DMS114 treated with DMSO at 0.1 percent for 48 hours (cell line): Measurements from ENCODE around the gene KRTAP4-6.
"Not testable (repeated sequence)": the region's sequence is repeated elsewhere in the genome, so short reads cannot be mapped to it uniquely, and the experiment has no call there.

Experiments
- DNase-seq: peaks from one replicate; lab custom pipeline; 2025; ENCODE audit not compliant: unreplicated experiment; lab: John Stamatoyannopoulos, UW

KRTAP4-6 gene

GRCh38 chr17:41107941-41108450, 32.3 kb downstream of the KRTAP4-6 start:
- DNase-seq: no peak

GRCh38 chr17:41105347-41105746, 35.0 kb downstream of the KRTAP4-6 start, which contains the start of gene KRTAP4-9:
Gene KRTAP4-9, plus strand, starts transcription at chr17:41105389. Its CDS starts 0 bp downstream, at chr17:41105389.
- not testable (repeated sequence) for DNase-seq

DNA sequence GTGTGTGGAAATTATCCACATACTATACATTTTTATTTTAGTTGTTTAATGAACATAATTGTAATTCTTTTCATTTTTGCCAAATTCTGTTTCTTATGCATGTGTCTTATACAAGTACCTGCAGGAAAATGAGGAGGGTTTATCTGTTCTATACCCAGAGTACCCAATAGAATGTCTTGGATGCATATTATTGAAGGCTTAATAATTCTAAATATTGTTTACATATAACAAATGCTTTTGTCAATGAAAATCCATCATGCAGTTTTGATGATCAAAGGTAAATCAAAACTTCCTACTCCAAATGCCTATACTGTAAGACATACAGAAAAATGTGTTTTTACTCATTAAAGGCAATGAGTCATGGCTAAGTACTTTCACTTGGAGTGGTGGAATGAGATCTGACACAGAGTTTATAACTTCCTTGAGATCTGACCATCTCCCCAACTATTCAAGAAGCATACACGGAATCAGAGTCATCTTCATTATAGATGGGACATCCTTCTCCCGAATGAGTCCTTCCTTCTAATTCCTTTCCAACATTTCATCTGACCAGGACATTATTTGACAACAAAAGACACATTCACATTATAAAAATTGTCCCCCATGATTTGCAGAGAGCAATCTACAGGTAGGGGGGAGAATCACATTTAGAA, 35.8 kb downstream of the KRTAP4-6 start:
- not testable (repeated sequence) for DNase-seq

- DNase-seq: no peak
Observed at GRCh38 chr17:41103896-41104295, 36.4 kb downstream of the KRTAP4-6 start.

DNA sequence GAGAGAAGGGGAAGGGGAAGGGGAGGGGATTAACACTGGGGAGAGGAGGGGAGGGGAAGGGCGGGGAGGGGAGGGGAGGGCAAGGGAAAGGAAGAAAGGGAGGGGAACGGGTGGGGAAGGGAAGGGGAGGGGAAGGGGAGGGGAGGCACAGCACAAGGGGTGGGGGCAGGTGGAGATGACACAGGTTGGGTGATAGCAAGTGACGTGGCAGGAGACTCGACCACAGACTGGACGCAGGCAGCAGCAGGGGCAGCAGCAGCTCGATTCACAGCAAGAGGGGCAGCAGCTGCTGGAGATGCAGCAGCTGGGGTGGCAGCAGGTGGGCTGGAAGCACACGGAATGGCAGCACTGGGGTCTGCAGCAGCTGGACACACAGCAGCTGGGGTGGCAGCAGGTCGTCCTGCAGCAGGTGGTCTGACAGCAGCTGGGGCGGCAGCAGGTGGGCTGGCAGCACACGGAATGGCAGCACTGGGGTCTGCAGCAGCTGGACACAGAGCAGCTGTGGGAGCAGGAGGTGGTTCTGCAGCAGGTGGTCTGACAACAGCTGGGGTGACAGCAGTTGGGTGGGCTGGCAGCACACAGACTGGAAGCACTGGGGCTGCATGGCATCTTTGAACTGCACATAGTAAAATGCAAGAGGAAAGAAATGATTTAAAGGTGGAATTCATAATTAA, 38.6 kb downstream of the KRTAP4-6 start, which contains the start of gene KRTAP4-16:
Gene KRTAP4-16 (minus strand): TSS at position 624 of the 674 bp plus-strand sequence. CDS start 0 bp downstream, at position 624.
- no peak for DNase-seq

DNA sequence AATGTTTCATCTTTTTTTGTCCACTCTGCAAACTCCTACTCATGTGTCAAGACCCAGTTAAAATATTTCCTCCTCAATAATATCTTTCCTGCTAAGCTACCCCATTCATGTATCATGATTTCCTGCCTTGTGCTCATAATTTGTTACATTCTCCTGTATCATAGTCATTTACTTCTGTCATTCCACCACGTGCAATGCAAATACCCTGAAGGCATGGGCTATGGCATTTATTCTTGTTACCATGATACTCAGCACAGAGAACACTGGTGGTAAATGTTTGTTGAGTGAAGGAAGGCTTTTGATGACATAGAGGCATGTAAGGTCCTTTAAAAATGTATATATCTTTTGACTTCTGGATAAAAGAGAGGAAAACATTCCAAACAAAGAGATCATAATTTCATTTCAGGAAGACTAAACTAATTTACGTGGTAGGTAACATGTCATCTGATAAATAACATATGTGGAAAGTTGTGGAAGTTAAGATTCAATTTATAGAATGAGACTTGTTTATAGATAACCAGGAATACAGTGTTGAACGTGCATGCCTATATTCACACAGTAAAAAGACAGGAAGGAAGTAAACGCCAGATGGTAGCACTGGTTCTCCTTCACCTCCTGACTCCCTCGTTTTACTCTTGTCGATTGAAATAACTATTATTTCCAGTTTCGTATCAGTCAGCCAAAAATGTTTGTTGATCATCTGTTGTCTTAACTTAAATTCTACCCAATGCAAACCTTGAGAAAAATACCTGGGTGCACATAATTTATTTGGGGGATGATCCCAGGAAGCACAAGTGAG, 40.5 kb downstream of the KRTAP4-6 start:
- not testable (repeated sequence) for DNase-seq

DNA sequence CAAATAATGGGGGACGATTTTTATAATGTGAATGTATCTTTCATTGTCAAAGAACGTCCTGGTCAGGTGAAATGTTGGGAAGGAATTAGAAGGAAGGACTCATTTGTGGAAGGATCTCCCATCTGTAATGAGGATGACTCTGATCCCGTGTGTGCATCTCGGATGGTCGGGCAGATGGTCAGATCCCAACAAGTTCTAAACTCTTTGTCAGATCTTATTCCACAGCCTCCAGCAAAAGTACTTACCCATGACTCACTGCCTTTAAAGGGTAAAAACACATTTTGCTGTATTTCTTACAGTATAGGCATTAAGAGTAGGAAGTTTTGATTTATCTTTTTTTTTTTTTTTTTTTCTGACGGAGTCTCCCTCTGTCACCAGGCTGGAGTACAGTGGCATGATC, 41.9 kb downstream of the KRTAP4-6 start:
- no peak for DNase-seq

DNA sequence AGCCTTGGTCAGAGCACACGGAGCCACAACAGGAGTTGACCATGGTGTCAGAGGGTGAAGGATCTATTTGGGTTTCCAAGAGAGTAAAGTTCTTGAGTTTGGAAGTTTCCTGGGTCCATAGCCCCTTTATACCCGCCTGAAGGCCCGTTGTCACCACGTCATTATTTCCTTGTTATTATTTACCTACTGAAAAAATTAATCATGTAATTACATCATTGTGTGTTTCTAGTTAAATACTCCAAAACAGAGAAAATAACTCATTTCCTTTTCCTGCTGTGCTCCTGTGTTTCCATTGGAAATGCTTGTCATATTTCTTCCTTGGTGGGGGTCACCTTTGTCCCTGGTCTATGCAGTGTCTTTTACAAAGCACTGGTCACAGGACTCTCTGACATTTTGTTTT, 42.3 kb downstream of the KRTAP4-6 start, which contains the start of gene KRTAP4-8:
Gene KRTAP4-8 (minus strand): TSS at position 101 of the 400 bp plus-strand sequence. CDS start 58 bp downstream, at position 43.
- DNase-seq: no peak

DNA sequence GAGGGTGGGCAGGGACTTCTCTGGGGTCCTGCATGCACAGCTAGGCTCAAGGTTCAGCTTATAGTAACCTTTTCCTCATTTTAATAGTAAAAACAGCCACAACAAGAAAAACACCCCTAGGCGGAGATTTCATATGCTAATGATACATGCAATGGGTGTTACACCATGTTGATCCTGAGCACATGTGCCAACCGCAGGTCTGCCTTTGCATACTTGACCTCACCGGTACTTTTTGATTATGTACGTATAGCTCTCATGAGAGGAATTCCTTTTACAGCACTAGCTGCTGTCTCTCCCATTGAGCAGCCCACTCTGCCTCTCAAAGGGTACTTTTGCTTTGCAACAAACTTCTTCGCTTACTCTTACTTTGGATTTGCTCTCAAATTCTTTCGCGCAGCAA, 44.3 kb downstream of the KRTAP4-6 start:
- DNase-seq: no peak
